MM.1S (cell line): Measurements from ENCODE around the gene OPRD1.

Experiments
- CTCF ChIP-seq: fragments of 300-600 bp; sonication (generic); IDR thresholded peaks from 2 replicates; pipeline ENCODE4 v1.5.1; 2016; ENCODE audit warnings: antibody characterized with exemption, low read length, mixed read lengths
- EZH2 ChIP-seq: fragments of 300-600 bp; sonication (generic); optimal IDR thresholded peaks from 2 replicates; pipeline ENCODE3; 2017; ENCODE audit warnings: low read depth, mild to moderate bottlenecking, antibody characterized with exemption, low read length, mixed read lengths
- EZH2phosphoT487 ChIP-seq: fragments of 300-600 bp; sonication (generic); IDR thresholded peaks from 2 replicates; pipeline ENCODE4 v1.6.1; 2018; ENCODE audit warnings: antibody characterized with exemption, low read length

- TF ChIP-seq CTCF: no peak
- no peak for TF ChIP-seq EZH2phosphoT487
- TF ChIP-seq EZH2: no peak
These were observed 7.9 kb upstream of the OPRD1 start for GRCh38 chr1:28804071-28804470.
